Thyroid gland (tissue), 4 donors: ENCODE results near the gene POC5.

Experiments
- POLR2A ChIP-seq, 2 donors: fragments of 450-650 bp; IDR thresholded peaks; one replicate each; pipeline ENCODE4 v1.6.1; 2017; ENCODE audit warnings: antibody characterized with exemption in 2 of 2, mild to moderate bottlenecking in 2 of 2, moderate library complexity in 1 of 2
- TF ChIP-seq, protein P1 (sequence below), 6 experiments: fragments of 200-600 bp in 3 of 6; fragments of 450-650 bp in 3 of 6; sonication (generic) in 3 of 6; IDR thresholded peaks; one replicate each; pipeline ENCODE4 v1.5.1; 2016 to 2019; ENCODE audit warnings: antibody characterized with exemption in 6 of 6, mild to moderate bottlenecking in 2 of 6, inconsistent platforms in 1 of 6, moderate library complexity in 1 of 6

DNA sequence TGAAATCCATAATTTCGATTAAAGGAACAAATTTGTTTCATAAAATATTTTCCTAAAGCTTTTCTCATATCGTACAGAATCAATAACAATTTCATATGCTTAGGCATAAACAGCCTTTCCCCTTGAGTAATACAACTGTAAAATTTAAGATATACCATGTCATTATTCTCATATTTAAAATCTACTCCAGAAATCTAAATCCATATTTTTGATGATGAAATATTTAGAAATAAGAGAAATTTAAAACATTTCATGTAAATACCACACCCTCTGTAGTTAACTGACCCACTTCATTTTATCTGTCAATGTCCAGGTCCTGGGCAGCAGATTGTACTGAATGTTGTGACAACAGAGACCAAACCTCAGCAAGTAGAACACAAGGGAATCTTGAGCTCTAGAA is 5.1 kb downstream of the POC5 start:
- TF ChIP-seq, protein P1, sequence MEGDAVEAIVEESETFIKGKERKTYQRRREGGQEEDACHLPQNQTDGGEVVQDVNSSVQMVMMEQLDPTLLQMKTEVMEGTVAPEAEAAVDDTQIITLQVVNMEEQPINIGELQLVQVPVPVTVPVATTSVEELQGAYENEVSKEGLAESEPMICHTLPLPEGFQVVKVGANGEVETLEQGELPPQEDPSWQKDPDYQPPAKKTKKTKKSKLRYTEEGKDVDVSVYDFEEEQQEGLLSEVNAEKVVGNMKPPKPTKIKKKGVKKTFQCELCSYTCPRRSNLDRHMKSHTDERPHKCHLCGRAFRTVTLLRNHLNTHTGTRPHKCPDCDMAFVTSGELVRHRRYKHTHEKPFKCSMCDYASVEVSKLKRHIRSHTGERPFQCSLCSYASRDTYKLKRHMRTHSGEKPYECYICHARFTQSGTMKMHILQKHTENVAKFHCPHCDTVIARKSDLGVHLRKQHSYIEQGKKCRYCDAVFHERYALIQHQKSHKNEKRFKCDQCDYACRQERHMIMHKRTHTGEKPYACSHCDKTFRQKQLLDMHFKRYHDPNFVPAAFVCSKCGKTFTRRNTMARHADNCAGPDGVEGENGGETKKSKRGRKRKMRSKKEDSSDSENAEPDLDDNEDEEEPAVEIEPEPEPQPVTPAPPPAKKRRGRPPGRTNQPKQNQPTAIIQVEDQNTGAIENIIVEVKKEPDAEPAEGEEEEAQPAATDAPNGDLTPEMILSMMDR (IDR thresholded peaks at IDR 0.05), result no peak
- no peak for TF ChIP-seq POLR2A (IDR thresholded peaks at IDR 0.05)
